EL (cell line): ENCODE measurements around the gene ANO8.

ENCODE experiments used
- DNase-seq: peaks from one replicate; pipeline ENCODE4 v3.0.0-alpha.2; 2016

Gene ANO8

GRCh38 chr19:17327068-17327653 is 7.5 kb downstream of the ANO8 start:
- no peak for DNase-seq

DNA sequence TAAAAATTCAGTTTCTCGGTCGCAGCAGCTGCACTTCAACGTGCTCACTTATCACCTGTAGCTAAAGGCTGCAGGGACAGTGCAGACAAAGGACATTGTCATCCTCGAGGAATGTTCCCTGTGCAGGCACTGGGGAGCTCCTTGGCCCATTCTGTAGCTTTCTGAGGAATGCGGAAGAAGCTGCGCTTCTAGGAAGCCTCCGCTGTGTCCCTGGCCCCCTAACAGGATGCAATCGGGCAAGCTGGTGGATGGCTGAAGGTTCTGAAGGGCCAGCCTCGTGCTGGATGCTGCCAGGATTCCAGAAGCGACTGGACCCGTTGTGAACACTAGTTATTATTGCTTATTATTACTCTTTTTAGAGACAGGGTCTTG is 8.1 kb downstream of the ANO8 start:
- no peak for DNase-seq

DNA sequence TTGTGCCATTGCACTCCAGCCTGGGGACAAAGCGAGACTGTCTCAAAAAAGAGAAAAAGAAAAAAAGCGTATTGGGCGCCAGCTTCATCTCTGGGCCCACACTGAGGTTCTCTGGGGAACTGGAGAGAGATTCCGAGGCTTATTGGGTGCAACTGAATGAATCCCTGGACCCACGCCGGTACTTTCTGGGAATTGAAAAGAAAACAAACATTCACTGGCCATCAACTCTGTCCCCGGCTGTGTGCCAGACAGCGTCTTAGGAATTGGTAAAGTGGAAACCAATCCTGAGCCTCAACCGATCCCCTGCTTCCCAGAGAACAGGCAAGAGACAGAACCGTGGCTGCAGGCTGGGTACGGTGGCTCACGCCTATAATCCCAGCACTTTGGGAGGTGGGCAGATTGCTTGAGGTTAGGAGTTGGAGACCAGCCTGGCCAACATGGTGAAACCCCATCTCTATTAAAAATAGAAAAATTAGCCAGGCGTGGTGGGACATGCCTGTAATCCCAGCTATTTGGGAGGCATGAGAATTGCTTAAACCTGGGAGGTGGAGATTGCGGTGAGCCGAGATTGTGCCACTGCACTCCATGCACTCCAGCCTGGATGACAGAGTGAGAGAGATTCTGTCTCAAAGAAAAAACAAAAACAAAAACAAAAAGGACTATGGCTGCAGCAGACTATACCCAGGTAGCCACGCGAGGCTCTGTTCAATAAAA is 8.6 kb downstream of the ANO8 start:
- DNase-seq: no peak

- no peak for DNase-seq
Measured at GRCh38 chr19:17325133-17325532, 9.5 kb downstream of the ANO8 start.

DNA sequence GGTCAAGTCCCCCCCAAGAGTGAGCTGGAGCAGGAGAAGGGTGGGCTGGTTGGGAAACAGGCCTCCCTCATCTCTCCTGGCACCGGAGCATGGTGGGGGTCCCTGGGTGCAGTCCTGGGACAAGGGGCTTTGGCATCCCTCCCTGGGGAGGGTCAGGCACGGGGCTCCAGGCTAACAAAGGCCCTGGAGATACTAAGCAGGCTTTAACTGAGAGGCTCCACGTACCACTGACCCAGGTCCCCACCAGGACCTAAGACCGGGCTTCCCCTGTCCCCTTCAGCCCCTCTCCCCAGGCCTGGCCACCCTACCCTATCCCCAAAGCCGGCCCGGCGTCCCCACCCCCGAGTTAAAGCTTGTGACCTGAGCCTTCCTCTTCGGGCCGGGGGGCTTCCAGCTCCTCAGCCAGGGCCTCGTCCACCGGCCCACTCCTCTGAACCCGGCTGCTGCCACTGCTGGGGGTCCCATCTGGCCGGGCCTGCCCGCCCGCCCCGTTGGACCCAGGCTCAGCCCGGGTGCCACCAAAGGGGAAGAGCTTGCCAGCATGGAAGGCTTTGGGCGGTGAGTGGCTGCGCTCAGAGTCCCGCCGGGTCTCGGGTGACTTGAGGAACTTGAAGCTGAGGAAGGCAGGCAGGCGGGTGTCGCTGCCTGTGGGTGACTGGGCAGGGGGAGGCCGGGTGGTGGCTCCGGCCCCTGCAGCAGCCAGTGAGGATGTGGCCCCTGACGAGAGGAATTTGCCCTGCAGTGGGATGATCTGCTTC is 10.1 kb downstream of the ANO8 start:
- DNase-seq: no peak

DNA sequence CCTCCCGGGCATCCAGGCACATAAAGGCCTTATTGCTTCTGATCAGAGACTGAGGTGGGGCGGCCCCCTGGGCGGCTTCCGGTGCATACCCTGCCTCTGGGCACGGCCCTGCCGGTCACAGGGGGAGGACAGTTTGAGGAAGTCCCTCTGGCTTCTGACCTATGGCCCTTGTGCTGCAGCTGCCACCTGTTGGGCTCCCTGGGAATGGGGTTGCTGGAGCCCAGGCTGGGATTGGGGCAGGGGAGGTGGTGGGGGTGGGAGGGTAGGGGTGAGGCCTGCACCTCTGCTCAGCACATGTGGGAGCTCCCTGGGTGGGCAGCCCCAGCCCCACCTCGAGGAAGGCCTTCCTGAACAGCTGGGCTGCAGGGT is 10.7 kb downstream of the ANO8 start:
- DNase-seq: no peak

DNA sequence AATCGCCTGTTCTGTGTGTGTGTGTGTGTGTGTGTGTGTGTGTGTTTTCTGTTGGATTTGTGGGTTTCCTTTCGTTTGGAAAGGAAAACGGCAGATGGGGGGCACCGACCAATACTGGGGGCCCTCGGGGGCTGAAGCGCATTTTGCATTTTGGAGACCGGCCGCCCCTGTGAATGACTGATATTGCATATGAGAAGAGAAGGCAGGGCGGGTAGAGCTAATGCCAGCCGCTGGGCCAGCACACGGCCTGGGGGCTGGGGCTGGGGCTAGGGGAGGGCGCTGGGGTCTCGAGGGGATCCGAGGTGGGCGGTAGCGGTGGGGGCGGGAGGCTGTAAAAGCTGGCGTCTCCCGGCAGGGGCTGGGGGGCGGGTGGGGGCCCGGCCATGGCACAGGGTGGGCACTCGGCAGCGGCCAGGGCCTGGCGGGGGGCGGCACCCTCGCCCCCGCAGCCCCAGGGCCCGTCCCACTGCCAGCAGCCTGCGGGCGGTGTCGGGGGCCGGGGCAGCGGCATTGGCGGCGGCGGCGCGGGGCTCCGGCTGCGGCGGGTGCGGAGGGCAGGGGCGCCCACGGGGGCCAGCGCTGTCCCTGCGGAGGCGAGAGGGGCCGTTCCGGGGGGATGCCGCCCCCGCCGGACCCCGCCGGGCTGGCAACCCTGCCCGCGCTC is 11.2 kb downstream of the ANO8 start:
- DNase-seq: no peak

- DNase-seq: no peak
Measured at GRCh38 chr19:17322854-17323253, 11.8 kb downstream of the ANO8 start.

DNA sequence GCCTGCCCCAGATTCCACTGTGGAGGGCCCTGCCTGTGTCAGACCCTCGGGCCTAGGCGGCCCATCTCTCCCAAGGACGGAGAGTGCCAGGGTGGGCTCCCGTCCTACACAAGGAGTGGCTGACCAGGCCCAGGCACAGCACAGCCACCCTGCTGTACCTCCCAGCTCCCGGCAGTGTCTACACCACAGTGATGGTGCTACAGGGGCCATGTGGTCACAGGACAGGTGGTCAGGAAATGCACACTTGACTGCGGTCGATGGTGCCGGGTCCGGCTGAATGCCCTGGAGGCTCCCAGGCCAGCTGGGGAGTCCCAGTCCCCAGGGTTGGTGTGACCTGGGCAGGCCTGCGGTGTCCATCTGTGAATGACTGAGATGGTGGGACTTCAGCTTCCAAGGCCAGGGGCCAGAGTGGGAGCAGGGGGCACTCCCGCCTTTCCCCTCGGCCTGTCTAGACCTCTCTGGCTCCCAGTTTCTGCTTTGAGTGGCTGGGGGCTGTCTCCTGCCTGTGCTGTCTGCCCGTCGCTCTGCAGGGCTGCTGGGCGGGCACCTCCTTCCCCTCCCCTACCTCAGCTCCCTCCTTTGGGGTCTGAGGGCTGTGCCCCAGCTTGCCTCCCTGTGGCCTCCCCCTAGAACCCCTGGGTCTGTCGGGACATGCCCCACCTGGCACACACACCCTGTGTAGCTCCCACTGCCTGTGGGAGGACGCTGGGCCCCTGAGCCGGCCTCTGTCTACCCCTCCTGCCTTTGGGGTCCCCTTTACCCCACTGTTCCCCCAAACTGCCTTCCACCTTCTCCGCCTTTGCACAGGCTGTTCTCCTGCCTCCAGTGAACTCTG is 12.8 kb downstream of the ANO8 start:
- DNase-seq: no peak

- no peak for DNase-seq
Measured at GRCh38 chr19:17320435-17320834, 14.2 kb downstream of the ANO8 start.

DNA sequence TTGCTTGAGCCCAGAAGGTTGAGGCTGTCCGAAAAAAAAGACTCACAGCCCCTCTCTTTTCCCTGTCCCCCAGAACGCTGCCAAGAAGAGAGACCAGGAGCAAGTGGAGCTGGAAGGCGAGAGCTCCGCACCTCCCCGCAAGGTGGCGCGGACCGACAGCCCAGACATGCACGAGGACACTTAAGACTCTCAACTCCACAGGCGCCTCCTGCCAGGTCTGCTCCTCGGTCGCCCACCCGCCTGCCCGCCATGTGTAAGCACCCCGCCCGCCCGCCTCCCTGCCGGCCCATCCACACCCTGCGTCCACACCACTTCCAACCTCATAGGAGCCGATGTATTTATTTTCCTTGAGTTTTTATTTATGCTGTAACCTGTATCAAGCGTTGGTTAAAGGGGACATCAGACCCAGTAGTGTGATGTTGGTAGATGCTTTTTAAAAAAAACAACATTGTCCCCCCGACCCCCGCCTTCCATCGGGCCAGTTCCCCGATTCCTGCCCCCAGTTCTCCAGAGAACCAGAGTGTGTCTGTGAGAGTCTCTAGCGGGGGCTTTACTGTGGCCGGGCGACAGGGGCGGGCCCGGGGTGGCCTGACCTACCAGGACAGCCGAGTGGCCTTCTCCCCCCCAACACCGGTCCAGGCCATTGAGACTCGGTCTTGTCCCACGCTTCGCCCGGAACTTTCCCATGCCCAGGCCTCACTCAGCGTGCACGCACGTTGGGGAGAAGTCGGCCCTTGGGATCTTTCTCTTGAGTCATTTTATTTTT is 15.0 kb downstream of the ANO8 start:
- no peak for DNase-seq

DNA sequence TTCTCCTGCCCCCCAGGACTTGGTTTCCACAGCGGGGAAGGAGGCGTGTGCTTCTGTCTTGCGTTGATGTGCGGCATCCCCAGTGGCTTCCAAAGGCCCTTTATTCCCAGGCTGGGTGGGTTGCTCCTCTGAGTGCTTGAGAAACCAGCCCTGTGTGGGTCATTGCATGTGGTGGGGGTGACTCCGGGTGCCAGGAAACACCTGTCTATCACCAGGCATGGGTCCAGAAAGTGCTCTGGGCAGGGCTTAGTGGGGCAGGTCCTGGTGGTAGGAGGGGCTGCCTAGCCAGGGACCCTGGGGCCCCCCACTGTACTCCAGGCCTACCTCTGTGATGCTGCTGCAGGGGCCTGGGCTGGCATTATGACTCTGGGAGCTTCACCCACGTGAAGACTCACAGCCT is 15.7 kb downstream of the ANO8 start:
- no peak for DNase-seq

GRCh38 chr19:17314007-17314593 is 20.6 kb downstream of the ANO8 start:
- DNase-seq: no peak

DNA sequence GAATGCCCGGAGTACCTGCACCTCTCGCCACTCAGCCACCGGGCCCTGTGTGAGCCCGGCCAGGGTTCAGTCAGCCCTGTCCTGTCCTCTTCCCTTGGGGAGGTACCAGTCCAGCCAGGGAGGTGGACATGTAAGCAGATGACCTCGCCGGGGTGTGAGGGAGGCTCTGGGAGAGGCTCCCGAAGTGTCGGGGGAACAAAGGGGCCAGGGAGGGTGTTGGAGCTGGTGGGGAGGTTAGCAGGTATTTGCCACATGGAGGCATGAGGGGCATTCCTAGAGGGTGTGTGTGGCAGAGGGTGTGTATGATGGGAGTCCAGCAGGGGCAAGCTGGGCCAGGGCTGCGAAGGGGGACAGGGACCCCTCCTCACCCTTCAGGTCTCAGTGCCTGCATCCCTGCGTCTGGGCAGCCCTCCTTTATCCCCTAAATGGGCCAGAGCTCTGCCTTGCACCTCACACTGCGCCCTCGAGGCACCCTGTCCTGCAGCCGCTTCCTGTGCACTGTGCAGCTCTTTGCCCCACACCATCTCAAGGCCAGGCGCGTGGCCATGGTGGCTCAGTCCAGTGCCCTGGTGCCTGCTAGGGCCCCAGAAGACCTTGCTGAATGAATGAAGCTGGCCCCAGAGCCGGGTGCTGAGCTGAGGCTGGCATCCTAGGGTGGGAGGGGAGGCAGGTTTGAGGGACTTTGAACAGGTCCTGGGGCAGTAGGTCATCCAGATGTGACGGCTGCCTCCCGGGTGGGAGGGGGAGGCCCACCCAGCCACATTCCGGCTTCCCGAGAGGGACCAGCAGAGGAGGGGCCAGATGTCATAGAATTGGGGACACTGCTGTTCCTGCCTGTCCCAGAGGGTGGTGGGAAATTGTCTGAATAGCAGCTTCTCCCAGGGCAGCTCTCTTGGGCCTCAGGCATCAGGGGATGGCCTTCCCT is 22.2 kb downstream of the ANO8 start:
- no peak for DNase-seq

DNA sequence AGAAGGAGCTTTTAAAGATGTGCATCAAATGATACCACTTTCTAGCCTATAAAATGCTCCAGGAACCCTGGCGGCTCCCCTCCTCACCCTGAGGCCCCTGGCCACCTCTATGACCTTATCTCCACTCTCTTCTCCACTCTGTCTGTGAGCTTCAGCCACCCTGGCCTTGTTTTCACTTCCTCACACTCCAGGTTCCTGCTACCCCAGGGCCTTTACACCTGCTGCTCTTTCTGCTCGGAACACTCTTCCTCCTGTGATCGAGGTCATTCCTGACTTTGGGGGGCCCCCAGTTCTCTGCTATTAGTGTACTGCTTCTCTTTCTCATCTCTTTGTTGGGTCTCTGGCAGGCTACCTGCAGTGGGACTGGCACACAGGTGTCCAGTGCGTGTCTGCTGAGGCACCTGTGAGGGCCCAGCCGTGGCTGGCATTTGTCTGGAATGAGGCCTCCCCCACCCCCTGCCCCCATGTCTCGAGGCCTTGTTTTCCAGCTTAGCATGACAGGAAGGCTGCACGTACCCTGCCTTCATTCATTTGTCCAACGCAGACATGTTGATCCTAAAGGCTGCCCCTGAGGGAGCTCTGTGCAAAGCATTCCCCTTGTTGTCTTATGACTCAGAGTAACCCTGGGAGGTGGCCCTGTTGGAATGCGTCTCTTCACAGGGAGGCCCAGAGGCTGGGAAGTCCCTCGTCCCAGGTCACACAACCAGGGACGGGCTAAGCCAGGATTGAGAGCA is 23.0 kb downstream of the ANO8 start:
- peak; percentile 89 for DNase-seq

DNA sequence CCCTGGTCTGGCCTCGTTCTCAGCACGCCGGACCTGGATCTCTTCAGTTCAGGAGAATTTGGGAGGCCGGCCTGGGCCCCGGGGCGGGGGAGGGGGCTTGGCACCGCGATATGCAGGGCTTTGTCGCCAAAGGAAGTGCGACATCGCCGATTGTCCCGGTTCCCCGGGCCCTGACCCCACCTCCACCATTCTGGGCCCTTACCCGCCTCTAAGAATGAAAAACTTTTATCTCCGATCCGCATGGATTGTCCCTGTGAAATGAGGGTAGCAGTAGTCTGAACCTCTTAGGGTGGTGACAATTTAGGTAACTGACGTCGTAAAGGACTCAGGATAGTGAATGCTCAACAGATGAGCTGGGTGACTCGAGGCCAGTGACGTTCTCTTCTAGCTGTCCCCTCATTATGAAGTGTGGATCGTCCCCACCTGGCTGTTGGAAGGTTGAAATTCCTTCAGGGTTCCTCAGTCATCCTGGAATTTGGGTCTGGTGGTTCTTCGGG is 24.6 kb downstream of the ANO8 start:
- DNase-seq: no peak

DNA sequence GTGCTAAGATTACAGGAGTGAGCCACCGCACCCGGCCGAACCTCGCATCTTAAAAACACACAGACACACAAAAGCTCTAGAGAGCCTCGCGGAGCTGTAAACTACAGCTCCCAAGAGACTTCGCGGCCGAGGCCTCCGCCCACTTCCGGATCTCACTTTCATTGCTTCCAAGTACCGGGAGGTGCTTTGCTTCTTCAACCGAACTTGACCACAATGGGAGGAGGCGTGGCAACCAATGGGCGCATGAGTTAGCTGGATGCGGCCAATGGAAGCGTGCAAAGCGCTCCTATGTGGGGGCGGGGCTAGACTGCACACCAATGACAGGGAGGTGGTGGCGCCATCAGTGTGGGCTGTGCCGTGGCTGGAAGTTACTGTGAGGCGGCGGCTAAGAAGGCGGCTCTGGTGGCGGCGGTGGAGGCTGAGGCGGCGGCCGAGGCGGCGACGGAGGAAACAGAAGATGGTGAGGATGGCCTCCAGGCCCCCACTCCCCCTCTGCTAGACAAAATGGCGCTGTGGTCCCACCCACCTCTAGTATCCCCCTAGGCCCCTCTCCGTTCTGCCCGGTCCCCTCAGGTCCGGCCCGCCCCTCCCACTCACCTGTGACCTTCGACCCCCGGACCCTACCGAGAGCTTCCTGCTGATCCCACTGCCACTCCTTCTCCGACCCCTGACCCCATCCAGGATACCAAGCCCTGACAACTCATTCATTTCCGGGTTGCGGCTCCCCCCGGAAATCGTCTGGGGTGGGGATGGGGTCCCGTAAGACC is 25.3 kb downstream of the ANO8 start, which contains the start of gene DDA1:
Gene DDA1 (plus strand): TSS at position 366 of the 767 bp plus-strand sequence. CDS start 92 bp downstream, at position 458.
- DNase-seq: peak; percentile 100

GRCh38 chr19:17307876-17308377 is 26.7 kb downstream of the ANO8 start:
- DNase-seq: no peak
